Tibial nerve (tissue), 4 donors: ENCODE measurements around the gene GRIK4. TPM values are rescaled to one million over a fixed set of nuclear protein-coding genes. Genes with fewer than 3 reads are reported as not detected.

Experiments
- DNase-seq, 2 donors: peaks; one replicate each; pipeline ENCODE4 v3.0.0-alpha.2; 2019; ENCODE audit warnings: low spot score in 2 of 2
- H3K27ac ChIP-seq, 4 donors: fragments of 200-600 bp; sonication (generic) in 3 of 4; one replicate each; pipeline ENCODE4 v1.5.1; 2017 to 2019; ENCODE audit warnings: mild to moderate bottlenecking in 1 of 4
- H3K27me3 ChIP-seq, 2 donors: fragments of 200-600 bp; sonication (generic) in 1 of 2; one replicate each; pipeline versions ENCODE4 v1.5.1 to v1.6.0; 2017 to 2019
- H3K36me3 ChIP-seq, 3 donors: fragments of 200-600 bp; sonication (generic); one replicate each; pipeline ENCODE4 v1.5.1; 2018 to 2019
- H3K4me1 ChIP-seq, 4 donors: fragments of 200-600 bp; sonication (generic) in 3 of 4; one replicate each; pipeline ENCODE4 v1.5.1; 2017 to 2019
- H3K4me3 ChIP-seq, 4 donors: fragments of 200-600 bp; sonication (generic) in 3 of 4; one replicate each; pipeline ENCODE4 v1.5.1; 2017 to 2019; ENCODE audit warnings: mild to moderate bottlenecking in 1 of 4, moderate library complexity in 1 of 4
- H3K9me3 ChIP-seq, 4 donors: fragments of 200-600 bp; sonication (generic) in 3 of 4; one replicate each; pipeline ENCODE4 v1.5.1; 2017 to 2019
- CTCF ChIP-seq, 5 experiments: fragments of 200-600 bp in 3 of 5; fragments of 450-650 bp in 2 of 5; sonication (generic) in 3 of 5; IDR thresholded peaks; one replicate each; pipeline ENCODE4 v1.5.1; 2016 to 2019; ENCODE audit warnings: antibody characterized with exemption in 5 of 5, mild to moderate bottlenecking in 3 of 5, moderate library complexity in 2 of 5
- EP300 ChIP-seq, 2 donors: sonication (generic); formaldehyde crosslinking; IDR thresholded peaks; one replicate each; pipeline ENCODE4 v1.6.1; 2017; ENCODE audit warnings: antibody characterized with exemption in 2 of 2, mild to moderate bottlenecking in 1 of 2
- POLR2A ChIP-seq, 2 donors: fragments of 450-650 bp; IDR thresholded peaks; one replicate each; pipeline ENCODE4 v1.6.1; 2017; ENCODE audit warnings: antibody characterized with exemption in 2 of 2, mild to moderate bottlenecking in 2 of 2, moderate library complexity in 2 of 2
- WGBS, 2 donors: methylation state at CpG; one replicate each; pipeline ENCODE4 v1.1.5; 2018; 5-methylcytosine and 5-hydroxymethylcytosine counted together
- total RNA-seq, 4 donors: library from RNA; depleted of rRNA; stranded (reverse); fragments of >200 nt; gene quantifications; one replicate each; pipeline ENCODE4 v1.1.0, GENCODE V29; 2016

The GRIK4 gene
- total RNA-seq, 4 donors from 2014 or later, result 0.22 to 0.98 TPM; not detected in 2

GRCh38 chr11:120715239-120715638 is 203.7 kb downstream of the GRIK4 start:
- TF ChIP-seq POLR2A (IDR thresholded peaks at IDR 0.05) (no peak), EP300 (IDR thresholded peaks at IDR 0.05) (no peak), CTCF (IDR thresholded peaks at IDR 0.05) (peak; percentile 19 to 50 (median 30))
- H3K4me3 ChIP-seq, result peak overlapping the region in 1 of 4 donors; percentile 28
- no peaks in the 10 kb centered on the region for H3K27me3 ChIP-seq
- H3K36me3 ChIP-seq, result no peaks in the 10 kb centered on the region
- peaks cover 0 to 38% (median 21%) of the 10 kb centered on the region in 4 donors for H3K4me1 ChIP-seq
- no peak overlapping the region for H3K27ac ChIP-seq
- no peak for DNase-seq
- H3K9me3 ChIP-seq, result no peaks in the 10 kb centered on the region
- 26 to 37% methylated on average over 10 of the region's 10 CpGs for WGBS, 2 donors

GRCh38 chr11:120717042-120717441 is 205.5 kb downstream of the GRIK4 start:
- Histone ChIP-seq H3K4me1 (peaks cover 0 to 20% (median 3%) of the 10 kb centered on the region in 4 donors), H3K4me3 (no peak overlapping the region), H3K27ac (no peak overlapping the region), H3K27me3 (no peaks in the 10 kb centered on the region), H3K9me3 (no peaks in the 10 kb centered on the region), H3K36me3 (no peaks in the 10 kb centered on the region)
- 82 to 92% methylated on average over 8 to 11 of the region's 11 CpGs for WGBS, 2 donors
- no peak for DNase-seq
- TF ChIP-seq EP300 (IDR thresholded peaks at IDR 0.05) (no peak), POLR2A (IDR thresholded peaks at IDR 0.05) (no peak), CTCF (IDR thresholded peaks at IDR 0.05) (no peak)

GRCh38 chr11:120717623-120718022 is 206.1 kb downstream of the GRIK4 start:
- no peak overlapping the region for H3K4me3 ChIP-seq
- H3K4me1 ChIP-seq, result peaks cover 0 to 14% (median 0%) of the 10 kb centered on the region in 4 donors
- no peaks in the 10 kb centered on the region for H3K36me3 ChIP-seq
- H3K27me3 ChIP-seq, result no peaks in the 10 kb centered on the region
- DNase-seq, result no peak
- no peak for TF ChIP-seq CTCF (IDR thresholded peaks at IDR 0.05)
- TF ChIP-seq POLR2A (IDR thresholded peaks at IDR 0.05), result no peak
- TF ChIP-seq EP300 (IDR thresholded peaks at IDR 0.05), result no peak
- H3K27ac ChIP-seq, result no peak overlapping the region
- 73 to 74% methylated on average over 6 of the region's 6 CpGs for WGBS, 2 donors
- H3K9me3 ChIP-seq, result no peaks in the 10 kb centered on the region

GRCh38 chr11:120718171-120718570 is 206.6 kb downstream of the GRIK4 start:
- TF ChIP-seq EP300 (IDR thresholded peaks at IDR 0.05), result no peak
- TF ChIP-seq CTCF (IDR thresholded peaks at IDR 0.05), result no peak
- no peak for TF ChIP-seq POLR2A (IDR thresholded peaks at IDR 0.05)
- Histone ChIP-seq H3K4me1 (peaks cover 0 to 12% (median 0%) of the 10 kb centered on the region in 4 donors), H3K27me3 (no peaks in the 10 kb centered on the region), H3K36me3 (no peaks in the 10 kb centered on the region), H3K4me3 (no peak overlapping the region), H3K9me3 (no peaks in the 10 kb centered on the region), H3K27ac (no peak overlapping the region)
- no peak for DNase-seq
- WGBS, 2 donors, result 76 to 90% methylated on average over 8 of the region's 8 CpGs

GRCh38 chr11:120719348-120719747 is 207.8 kb downstream of the GRIK4 start:
- H3K36me3 ChIP-seq, result no peaks in the 10 kb centered on the region
- 75 to 76% methylated on average over 3 of the region's 3 CpGs for WGBS, 2 donors
- no peaks in the 10 kb centered on the region for H3K9me3 ChIP-seq
- peaks cover 0 to 12% (median 0%) of the 10 kb centered on the region in 4 donors for H3K4me1 ChIP-seq
- H3K27ac ChIP-seq, result no peak overlapping the region
- no peak overlapping the region for H3K4me3 ChIP-seq
- no peaks in the 10 kb centered on the region for H3K27me3 ChIP-seq
- TF ChIP-seq EP300 (IDR thresholded peaks at IDR 0.05) (no peak), POLR2A (IDR thresholded peaks at IDR 0.05) (no peak), CTCF (IDR thresholded peaks at IDR 0.05) (no peak)
- DNase-seq, result no peak
